ENCODE results near the gene FAM168B.

GRCh38 chr2:131054488-131054887, 38.8 kb downstream of the FAM168B start:
- TF ChIP-seq GATA2 (IDR thresholded peaks at IDR 0.05; ENCODE audit: low read depth, low read length) (no peak), GATA3 (IDR thresholded peaks at IDR 0.05; ENCODE audit: low read depth, low read length) (no peak)
